ENCODE results near the gene TUBB2A.

DNA sequence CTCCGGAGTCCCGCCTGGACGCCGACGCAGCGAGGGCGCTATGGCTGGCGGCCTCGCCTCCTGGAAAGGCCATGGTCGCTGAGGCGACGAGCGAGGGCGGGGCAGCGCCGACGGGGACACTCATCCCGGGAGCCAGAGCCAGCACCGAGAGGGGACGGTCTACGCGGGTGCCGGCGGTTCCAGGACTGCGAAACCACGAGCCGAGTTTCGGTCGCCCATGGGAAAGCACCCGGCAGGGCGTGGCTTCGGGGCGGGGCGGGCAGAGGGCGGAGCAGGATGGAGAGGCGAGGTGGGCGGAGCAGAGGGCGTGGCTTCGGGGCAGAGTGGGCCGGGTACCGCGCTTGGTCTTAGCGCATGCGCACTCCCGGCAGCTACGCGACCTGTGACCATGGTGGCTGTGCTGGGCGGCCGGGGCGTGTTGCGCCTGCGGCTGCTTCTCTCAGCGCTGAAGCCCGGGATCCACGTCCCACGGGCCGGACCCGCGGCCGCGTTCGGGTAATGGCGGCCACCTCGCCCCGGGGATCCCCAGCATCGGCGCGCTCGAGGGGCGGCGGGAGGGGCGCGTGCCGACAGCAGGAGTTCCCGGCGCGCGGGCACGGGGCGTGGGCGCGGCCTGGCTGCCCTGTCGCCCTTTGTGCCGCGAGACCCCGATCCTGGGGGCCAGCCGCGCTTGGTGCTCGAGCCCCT lies 38.8 kb downstream of the TUBB2A start, which contains the start of gene BPHL:
- peak; percentile 84 for TF ChIP-seq L3MBTL2 (conservative IDR thresholded peaks at IDR 0.05)
- TF ChIP-seq BHLHE40 (IDR thresholded peaks at IDR 0.05; ENCODE audit: borderline replicate concordance) = no peak
- TF ChIP-seq FOXA1 (IDR thresholded peaks at IDR 0.05) = no peak
- no peak for TF ChIP-seq SUZ12 (IDR thresholded peaks at IDR 0.05)
- TF ChIP-seq, protein P1, sequence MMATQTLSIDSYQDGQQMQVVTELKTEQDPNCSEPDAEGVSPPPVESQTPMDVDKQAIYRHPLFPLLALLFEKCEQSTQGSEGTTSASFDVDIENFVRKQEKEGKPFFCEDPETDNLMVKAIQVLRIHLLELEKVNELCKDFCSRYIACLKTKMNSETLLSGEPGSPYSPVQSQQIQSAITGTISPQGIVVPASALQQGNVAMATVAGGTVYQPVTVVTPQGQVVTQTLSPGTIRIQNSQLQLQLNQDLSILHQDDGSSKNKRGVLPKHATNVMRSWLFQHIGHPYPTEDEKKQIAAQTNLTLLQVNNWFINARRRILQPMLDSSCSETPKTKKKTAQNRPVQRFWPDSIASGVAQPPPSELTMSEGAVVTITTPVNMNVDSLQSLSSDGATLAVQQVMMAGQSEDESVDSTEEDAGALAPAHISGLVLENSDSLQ (IDR thresholded peaks at IDR 0.05) = no peak
- TF ChIP-seq HDGF (IDR thresholded peaks at IDR 0.05; ENCODE audit: borderline replicate concordance) = 0 out of 2 replicates have a peak, but pooled peaks have one; percentile 77
- no peak for TF ChIP-seq ARNT (IDR thresholded peaks at IDR 0.05)
- TF ChIP-seq CTBP1 (IDR thresholded peaks at IDR 0.05; ENCODE audit: borderline replicate concordance) = no peak
- no peak for TF ChIP-seq NFRKB (IDR thresholded peaks at IDR 0.05)

Measured in HEK293T (cell line).